HG02798 (cell line): Measurements from ENCODE around the gene PLXNB3.

ENCODE experiments used
- ATAC-seq: cut with Tn5 transposase; IDR thresholded peaks from one replicate; pipeline ENCODE4 v1.9.1; 2021; ENCODE audit warnings: mild to moderate bottlenecking; ENCODE audit not compliant: unreplicated experiment, poor library complexity

PLXNB3 gene

DNA sequence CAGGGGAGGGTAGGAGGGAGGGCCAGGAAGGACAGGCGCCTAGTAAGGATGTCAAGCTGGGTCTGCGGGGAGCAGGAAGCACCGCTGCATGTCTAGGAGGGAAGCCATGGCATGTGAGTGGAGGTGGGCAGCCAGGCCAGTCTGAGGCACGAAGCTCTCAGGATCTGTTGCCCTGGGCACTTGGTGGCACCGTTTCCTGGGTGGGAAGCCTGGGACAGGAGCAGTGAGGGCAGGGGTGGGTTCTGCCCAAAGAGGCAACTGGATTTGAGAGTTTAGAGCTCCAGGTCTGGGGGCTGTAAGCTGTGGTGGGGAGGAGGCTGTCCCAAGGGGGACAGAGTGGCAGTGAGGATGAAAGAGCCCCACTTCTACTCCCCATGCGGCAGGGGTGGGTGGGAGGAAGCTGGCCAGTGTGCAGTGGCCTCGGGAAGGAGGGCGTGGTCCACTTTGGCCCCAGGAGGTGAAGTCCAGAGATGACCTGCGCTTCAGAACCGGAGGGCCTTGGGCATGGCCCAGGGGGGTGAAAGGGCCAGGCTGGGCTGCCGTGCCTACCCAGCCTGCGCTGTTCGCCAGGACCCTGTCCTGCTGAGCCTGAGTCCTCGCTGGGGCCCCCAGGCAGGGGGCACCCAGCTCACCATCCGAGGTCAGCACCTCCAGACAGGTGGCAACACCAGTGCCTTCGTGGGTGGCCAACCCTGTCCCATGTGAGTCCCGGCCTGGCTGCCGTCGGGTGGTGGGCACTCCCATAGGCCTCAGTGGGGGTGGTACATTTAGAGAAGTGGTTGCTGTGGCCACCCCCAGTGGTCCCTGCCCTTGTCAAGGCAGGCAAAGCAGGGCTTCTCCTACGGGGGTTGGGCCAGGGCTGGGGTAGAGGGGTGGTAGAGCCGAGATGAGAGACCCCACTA, 8.5 kb downstream of the PLXNB3 start:
- no peak for ATAC-seq

- no peak for ATAC-seq
These were observed 9.2 kb downstream of the PLXNB3 start for GRCh38 chrX:153773218-153773611.

DNA sequence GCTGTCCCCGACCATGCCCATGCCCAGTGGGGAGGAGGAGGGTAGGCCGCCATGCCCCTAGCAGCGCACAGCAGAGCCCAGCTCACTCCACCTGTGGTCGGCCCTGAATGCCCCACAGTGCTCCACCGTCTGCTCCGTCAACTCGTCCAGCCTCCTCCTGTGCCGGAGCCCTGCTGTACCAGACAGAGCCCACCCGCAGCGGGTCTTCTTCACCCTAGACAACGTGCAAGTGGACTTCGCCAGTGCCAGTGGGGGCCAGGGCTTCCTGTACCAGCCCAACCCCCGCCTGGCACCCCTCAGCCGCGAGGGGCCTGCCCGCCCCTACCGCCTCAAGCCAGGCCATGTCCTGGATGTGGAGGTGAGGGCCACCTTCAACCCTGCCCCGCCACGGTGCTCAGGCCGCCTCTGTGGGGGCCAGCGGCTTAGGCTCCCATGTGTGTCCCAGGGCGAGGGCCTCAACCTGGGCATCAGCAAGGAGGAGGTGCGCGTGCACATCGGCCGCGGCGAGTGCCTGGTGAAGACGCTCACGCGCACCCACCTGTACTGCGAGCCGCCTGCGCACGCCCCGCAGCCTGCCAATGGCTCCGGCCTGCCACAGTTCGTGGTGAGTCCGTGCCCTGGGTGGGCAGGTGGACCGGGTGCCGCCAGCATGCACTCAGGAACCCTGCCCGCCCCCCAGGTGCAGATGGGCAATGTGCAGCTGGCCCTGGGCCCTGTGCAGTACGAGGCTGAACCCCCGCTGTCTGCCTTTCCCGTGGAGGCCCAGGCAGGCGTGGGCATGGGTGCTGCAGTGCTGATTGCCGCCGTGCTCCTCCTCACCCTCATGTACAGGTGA, 9.9 kb downstream of the PLXNB3 start:
- ATAC-seq, result no peak

DNA sequence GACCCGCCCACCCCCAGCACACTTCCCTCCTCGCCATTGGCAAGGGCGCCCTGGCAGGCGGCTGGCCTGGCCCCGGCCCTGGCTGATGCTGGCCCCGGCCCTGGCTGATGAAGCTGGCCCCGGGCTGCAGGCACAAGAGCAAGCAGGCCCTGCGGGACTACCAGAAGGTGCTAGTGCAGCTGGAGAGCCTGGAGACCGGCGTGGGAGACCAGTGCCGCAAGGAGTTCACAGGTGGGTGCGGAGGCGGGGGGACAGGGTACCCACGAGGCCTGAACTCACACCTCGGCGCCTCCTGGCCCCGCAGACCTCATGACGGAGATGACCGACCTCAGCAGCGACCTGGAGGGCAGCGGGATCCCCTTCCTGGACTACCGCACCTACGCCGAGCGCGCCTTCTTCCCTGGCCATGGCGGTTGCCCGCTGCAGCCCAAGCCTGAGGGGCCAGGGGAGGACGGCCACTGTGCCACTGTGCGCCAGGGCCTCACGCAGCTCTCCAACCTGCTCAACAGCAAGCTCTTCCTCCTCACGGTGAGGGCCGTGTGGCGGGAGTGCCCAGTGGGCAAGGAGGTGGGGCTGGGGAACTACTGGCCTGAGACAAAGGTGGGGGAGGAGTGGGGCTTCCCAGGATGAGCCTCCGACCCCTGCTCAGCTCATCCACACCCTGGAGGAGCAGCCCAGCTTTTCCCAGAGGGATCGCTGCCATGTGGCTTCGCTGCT, 10.7 kb downstream of the PLXNB3 start:
- no peak for ATAC-seq

GRCh38 chrX:153775293-153776119, 11.5 kb downstream of the PLXNB3 start:
- ATAC-seq, result no peak

GRCh38 chrX:153776120-153776599, 12.1 kb downstream of the PLXNB3 start:
- no peak for ATAC-seq

GRCh38 chrX:153776611-153777045, 12.6 kb downstream of the PLXNB3 start:
- ATAC-seq, result no peak

GRCh38 chrX:153777261-153778090, 13.4 kb downstream of the PLXNB3 start:
- ATAC-seq, result no peak

GRCh38 chrX:153778181-153778580, 14.1 kb downstream of the PLXNB3 start:
- no peak for ATAC-seq

GRCh38 chrX:153778684-153779101, 14.6 kb downstream of the PLXNB3 start:
- no peak for ATAC-seq

DNA sequence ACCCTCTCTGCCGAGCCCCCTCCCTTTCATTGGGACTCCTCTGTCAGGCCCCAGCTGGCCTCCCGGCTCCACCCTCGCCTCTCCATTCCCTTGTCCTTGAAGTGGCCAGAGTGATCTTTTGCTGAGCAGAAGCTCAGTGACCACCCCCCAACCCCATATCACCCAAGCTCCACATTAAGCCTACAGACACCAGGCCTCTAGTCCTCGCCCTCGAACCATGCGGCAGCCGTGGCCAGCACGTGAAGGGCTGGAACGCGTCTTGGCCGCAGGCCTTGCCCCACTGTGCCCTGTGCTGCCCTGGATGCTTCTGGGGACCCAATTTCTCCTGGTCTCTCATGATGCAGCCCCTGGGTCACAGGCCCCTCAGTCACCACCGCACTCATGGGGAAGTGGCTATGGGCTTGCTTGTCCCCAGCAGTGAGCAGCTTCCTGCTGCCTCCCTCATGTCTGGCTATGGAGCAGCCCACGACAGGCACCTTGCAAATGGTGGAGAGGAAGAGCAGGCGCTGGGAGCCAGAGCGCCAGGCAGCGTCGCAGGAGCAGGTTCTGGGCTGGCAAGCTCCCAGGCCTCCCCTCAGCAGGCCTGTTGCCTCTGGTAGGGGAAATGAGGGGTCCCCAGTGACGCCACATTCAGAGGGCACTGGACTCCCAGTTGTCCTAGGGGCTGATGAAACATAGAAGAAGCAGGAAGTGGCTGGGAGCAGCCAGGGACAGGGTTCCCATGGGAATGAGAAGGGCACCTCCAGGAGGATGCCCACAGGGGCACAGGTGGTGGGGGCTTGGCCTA, 16.0 kb downstream of the PLXNB3 start:
- ATAC-seq, result no peak

DNA sequence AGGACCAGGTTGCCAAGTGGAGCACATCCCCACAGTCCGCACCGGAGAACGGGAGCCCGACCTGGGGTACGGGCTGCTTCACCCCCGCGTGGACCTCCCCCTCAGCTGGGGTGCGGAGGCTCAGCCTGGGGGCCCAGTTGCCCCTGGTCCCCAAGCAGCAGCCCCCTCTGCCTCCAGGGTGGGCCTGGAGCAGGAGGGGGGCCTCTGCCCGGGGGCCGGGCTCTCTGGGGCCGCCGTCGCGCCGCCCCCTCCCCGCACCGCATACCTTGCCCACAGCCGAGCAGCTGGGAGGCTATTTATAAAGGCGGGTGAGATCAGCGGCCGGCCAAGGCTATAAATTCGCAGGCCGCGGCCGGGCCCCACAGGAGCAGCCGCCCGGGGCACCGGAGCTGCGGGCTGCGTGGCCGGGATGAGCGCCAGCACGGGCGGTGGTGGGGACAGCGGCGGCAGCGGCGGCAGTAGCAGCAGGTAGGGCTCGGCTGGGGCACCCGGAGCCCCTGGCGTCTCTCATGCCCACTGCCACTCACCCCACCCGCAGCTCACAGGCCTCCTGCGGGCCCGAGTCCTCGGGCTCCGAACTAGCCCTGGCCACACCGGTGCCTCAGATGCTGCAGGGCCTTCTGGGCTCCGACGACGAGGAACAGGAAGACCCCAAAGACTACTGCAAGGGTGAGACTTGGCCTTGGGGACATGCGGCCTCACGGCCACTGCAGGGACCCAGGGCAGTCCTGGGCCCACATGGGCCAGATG, 16.8 kb downstream of the PLXNB3 start, which contains the start of gene SRPK3:
Gene SRPK3, plus strand, starts transcription at position 364 of the 750 bp plus-strand sequence. Its CDS starts 46 bp downstream, at position 410.
- no peak for ATAC-seq

- no peak for ATAC-seq
These were observed 17.5 kb downstream of the PLXNB3 start for GRCh38 chrX:153781428-153782047.

DNA sequence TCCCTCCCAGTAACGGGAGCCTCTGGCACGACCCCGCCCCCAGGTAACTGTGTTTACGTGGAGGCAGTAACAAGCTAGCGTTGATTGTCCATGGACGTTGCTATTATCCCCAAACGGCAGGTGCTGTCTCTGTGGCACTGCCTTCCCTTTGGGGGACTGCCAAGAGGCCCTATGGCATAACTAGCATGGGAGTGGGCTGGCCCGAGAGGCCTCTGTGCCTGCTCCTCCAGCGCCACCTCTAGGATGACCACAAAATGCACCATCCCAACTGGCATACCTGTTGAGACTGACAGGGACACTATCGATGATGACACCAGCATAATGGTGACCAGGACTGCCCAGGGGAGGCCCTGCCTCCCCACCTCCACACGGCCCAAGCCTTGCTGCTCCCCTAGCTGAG, 18.3 kb downstream of the PLXNB3 start:
- ATAC-seq, result no peak

GRCh38 chrX:153782871-153783270, 18.8 kb downstream of the PLXNB3 start:
- no peak for ATAC-seq

DNA sequence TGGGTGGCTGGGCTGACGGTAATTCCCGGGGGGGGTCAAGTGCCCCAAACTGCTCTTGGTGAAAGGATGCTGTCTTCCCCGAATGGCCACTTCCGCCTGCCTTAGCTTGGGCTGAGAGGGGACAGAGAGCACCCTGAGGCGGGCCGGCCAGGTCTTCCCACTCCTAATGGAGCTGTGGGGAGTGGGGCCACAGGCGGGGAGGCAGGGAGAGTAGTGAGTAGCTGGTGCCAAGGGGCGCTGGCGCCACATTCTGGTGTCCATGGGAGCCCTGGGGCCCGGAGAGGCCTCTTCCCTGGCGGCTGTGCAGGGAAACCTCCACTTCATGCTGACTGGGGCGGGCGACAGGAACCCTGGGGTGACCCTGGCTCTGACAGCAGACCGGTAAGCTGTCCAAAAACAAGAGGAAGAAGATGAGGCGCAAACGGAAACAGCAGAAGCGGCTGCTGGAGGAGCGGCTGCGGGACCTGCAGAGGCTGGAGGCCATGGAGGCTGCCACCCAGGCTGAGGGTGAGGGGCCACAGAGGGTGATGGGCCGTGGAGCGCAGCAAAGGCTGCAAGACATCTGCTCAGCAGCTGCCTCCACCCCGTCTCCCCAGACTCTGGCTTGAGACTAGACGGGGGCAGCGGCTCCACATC, 19.4 kb downstream of the PLXNB3 start:
- ATAC-seq, result no peak
